Lower lobe of right lung (tissue), 2 donors: Measurements from ENCODE around the gene LRRC34. TPM values are rescaled to one million over a fixed set of nuclear protein-coding genes. Genes with fewer than 3 reads are reported as not detected.

Experiments
- ATAC-seq, 2 donors: fragments of 200-7000 bp; cut with Tn5 transposase; one replicate each; pipeline ENCODE4 v1.9.1; 2020 to 2022; ENCODE audit warnings: mild to moderate bottlenecking in 2 of 2, moderate library complexity in 2 of 2
- DNase-seq: peaks from one replicate; pipeline ENCODE4 v3.0.0-alpha.2; 2020
- H3K27ac ChIP-seq: fragments of 200-600 bp; one replicate; pipeline ENCODE4 v1.8.0; 2022
- H3K27me3 ChIP-seq: fragments of 200-600 bp; one replicate; pipeline ENCODE4 v1.8.0; 2022; ENCODE audit warnings: low read depth
- H3K36me3 ChIP-seq: fragments of 200-600 bp; one replicate; pipeline ENCODE4 v1.8.0; 2022; ENCODE audit warnings: mild to moderate bottlenecking
- H3K4me1 ChIP-seq: fragments of 200-600 bp; one replicate; pipeline ENCODE4 v1.8.0; 2022
- H3K4me3 ChIP-seq: fragments of 200-600 bp; one replicate; pipeline ENCODE4 v1.8.0; 2022; ENCODE audit warnings: mild to moderate bottlenecking
- H3K9me3 ChIP-seq: fragments of 200-600 bp; one replicate; pipeline ENCODE4 v1.8.0; 2022
- intact Hi-C: fragments of 100-400 bp; cut with DNase I; formaldehyde crosslinking; loops from one replicate; pipeline ENCODE4 v1.11.0; 2022
- total RNA-seq: library from RNA; stranded (reverse); fragmentation: NEBNext Ultra II Directional; extraction: Animal tissue kit (Norgen Biotek cat#: 25700); gene quantifications from one replicate; pipeline ENCODE4 v1.2.1, GENCODE V29; 2021
- TF ChIP-seq, protein P1 (sequence below): fragments of 200-600 bp; IDR thresholded peaks from one replicate; pipeline ENCODE4 v1.8.0; 2022; ENCODE audit warnings: antibody characterized with exemption, mild to moderate bottlenecking
- donor health status: DM: no; HTN: yes; CAD: no; lungs with severe emphysema.

Gene LRRC34
- total RNA-seq, 1 donor from 2014 or later: 4.8 TPM

DNA sequence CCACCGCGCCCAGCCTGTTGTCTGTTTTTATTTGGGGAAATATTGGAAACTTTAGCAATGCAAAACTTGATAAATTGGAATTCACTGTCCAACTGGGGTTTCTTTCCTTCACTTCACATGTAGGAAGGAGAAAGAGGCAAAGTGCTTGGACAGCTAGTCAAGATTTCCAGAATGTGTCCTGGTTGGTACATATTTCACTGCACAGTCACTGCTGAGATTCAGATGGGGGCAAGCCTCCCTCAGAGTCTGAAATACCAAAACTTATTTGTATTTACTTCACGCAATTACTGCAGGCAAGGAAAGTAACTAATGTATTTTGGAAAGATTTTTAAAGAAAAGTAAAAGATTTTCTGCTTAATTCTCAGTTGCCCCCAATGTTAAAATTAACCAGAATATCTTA is 36.0 kb upstream of the LRRC34 start:
- ATAC-seq (no peak), DNase-seq (no peak)
- H3K9me3 ChIP-seq: no peaks in the 10 kb centered on the region
- H3K27me3 ChIP-seq: no peaks in the 10 kb centered on the region
- intact Hi-C loops: no loop called here
- no peak overlapping the region for H3K27ac ChIP-seq
- H3K4me3 ChIP-seq: no peak overlapping the region
- H3K36me3 ChIP-seq: no peaks in the 10 kb centered on the region
- TF ChIP-seq, protein P1, sequence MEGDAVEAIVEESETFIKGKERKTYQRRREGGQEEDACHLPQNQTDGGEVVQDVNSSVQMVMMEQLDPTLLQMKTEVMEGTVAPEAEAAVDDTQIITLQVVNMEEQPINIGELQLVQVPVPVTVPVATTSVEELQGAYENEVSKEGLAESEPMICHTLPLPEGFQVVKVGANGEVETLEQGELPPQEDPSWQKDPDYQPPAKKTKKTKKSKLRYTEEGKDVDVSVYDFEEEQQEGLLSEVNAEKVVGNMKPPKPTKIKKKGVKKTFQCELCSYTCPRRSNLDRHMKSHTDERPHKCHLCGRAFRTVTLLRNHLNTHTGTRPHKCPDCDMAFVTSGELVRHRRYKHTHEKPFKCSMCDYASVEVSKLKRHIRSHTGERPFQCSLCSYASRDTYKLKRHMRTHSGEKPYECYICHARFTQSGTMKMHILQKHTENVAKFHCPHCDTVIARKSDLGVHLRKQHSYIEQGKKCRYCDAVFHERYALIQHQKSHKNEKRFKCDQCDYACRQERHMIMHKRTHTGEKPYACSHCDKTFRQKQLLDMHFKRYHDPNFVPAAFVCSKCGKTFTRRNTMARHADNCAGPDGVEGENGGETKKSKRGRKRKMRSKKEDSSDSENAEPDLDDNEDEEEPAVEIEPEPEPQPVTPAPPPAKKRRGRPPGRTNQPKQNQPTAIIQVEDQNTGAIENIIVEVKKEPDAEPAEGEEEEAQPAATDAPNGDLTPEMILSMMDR: no peak
- no peaks in the 10 kb centered on the region for H3K4me1 ChIP-seq

DNA sequence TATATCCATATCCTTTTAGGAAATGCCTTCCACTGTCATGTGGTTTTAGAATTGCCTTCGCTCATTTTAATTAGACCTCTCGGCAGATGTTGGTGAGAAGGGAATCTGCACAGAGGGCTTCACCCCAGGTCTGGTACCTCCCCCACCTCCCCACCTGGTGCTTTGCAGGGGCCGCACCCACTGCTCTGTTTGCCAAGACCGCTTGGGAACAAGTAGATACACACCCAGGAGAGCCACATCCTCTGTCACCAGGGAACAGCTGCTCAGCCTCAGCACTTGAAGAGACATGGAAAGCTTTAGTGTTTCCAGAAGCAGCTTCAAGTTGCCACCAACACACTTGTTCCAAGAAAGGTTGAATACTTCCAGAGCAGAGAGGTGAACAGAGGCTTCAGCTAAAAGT is 35.2 kb upstream of the LRRC34 start:
- Histone ChIP-seq H3K4me1 (no peaks in the 10 kb centered on the region), H3K9me3 (no peaks in the 10 kb centered on the region), H3K36me3 (no peaks in the 10 kb centered on the region), H3K4me3 (no peak overlapping the region), H3K27ac (no peak overlapping the region), H3K27me3 (no peaks in the 10 kb centered on the region)
- DNase-seq (no peak), ATAC-seq (peak in 1 of 2 donors; percentile 60)
- intact Hi-C loops: no loop called here
- TF ChIP-seq, protein P1: no peak

DNA sequence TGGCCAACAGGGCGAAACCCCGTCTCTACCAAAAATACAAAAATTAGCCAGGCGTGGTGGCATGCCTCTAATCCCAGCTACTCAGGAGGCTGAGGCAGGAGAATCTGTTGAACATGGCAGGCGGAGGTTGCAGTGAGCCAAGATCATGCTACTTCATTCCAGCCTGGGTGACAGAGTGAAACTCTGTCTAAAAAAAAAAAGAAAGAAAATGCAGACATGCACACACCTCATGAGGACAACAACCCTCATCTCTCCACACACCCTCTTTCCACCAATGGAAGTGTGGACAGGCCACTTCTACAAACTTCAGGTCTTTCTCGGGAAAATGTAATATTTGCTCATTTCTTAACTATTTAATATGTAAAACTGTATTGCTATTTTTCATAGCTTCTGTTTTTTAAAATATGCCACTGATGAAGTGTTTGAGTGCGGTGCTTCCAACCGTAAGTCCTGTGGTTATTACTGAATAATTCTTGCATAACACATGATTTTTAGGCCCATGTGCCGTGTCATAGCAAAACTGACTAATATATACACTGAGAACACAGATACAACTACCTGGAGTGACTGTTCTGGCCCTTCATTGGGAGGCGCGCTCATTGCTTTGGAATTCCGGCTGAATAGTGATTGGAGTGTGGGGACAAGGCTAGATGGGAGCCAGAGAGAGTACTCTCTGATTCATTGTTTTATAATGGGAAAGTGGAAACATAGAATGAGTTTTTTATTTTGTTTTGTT is 33.9 kb upstream of the LRRC34 start:
- no peak overlapping the region for H3K27ac ChIP-seq
- DNase-seq (no peak), ATAC-seq (no peak)
- H3K4me3 ChIP-seq: no peak overlapping the region
- H3K9me3 ChIP-seq: no peaks in the 10 kb centered on the region
- H3K36me3 ChIP-seq: no peaks in the 10 kb centered on the region
- TF ChIP-seq, protein P1: no peak
- no peaks in the 10 kb centered on the region for H3K27me3 ChIP-seq
- no peaks in the 10 kb centered on the region for H3K4me1 ChIP-seq
- intact Hi-C loops: no loop called here

DNA sequence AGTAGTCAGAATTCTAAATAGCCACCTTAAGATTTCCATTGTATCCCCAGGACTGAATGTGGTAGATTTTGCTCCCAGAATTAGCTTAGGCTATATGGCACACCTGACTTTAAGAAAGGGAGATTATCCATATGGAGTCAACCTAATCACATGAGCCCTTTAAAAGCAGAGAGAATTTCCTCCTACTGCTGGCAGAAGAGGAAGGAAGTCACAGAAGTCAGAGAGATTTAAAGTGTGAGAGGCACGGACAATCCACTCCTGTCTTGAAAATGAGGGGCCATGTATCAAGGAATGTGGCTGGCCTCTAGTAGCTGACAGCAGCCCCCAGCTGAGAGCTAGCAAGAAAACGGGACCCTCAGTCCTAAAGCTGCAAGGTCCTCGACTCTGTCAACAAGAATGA is 30.3 kb upstream of the LRRC34 start:
- DNase-seq: no peak
- Histone ChIP-seq H3K4me3 (no peak overlapping the region), H3K4me1 (no peaks in the 10 kb centered on the region), H3K27ac (no peak overlapping the region), H3K36me3 (no peaks in the 10 kb centered on the region), H3K27me3 (no peaks in the 10 kb centered on the region), H3K9me3 (no peaks in the 10 kb centered on the region)
- no peak for ATAC-seq
- TF ChIP-seq, protein P1: no peak
- intact Hi-C loops: no loop called here

DNA sequence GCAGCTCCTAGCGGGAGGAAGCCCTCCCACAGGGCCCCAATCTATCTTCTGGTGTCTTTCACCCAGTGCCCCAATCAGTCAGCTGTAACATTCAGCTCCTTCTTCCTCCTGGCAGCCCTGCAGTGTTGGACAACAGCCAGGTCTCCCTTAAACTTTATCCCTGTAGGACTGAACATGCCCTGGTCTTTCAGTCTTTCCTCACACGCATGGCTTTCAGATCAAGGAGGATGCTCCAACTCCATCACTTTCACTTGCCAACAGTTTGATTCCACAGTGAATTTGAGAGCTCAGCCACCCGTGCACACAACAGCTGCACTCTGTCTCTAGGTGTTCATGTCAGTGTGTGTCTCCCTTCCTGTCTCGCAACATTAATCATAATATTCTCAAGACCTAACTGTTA is 28.5 kb upstream of the LRRC34 start:
- no peak overlapping the region for H3K4me3 ChIP-seq
- no peaks in the 10 kb centered on the region for H3K4me1 ChIP-seq
- no peaks in the 10 kb centered on the region for H3K36me3 ChIP-seq
- TF ChIP-seq, protein P1: no peak
- DNase-seq: no peak
- no peak for ATAC-seq
- no peaks in the 10 kb centered on the region for H3K9me3 ChIP-seq
- no peak overlapping the region for H3K27ac ChIP-seq
- H3K27me3 ChIP-seq: no peaks in the 10 kb centered on the region
- intact Hi-C loops: no loop called here
